Neural cell (in vitro differentiated cells): ENCODE results near the gene MYBPHL. TPM values are rescaled to one million over a fixed set of nuclear protein-coding genes. Genes with fewer than 3 reads are reported as not detected.

Experiments
- H2AFZ ChIP-seq: fragments of 200-600, 300-800 bp; sonication (generic), shearing (Covaris generic); 2 replicates; pipeline ENCODE4 v1.6.0; 2014; ENCODE audit warnings: low read depth, mild to moderate bottlenecking, antibody characterized with exemption, low read length, moderate library complexity
- H3F3A ChIP-seq: fragments of 200-600 bp; shearing (Covaris generic); 2 replicates; pipeline ENCODE4 v1.6.1; 2016; ENCODE audit warnings: mild to moderate bottlenecking, moderate library complexity, mixed read lengths, antibody characterized with exemption, low read length; ENCODE audit not compliant: insufficient read depth, poor library complexity, severe bottlenecking
- H3K27ac ChIP-seq: fragments of 200-600, 300-800 bp; sonication (generic), shearing (Covaris generic); 2 replicates; pipeline ENCODE4 v1.5.1; 2014; ENCODE audit warnings: mild to moderate bottlenecking, low read length, moderate library complexity
- H3K27me3 ChIP-seq: fragments of 300-800, 200-600 bp; sonication (generic), shearing (Covaris generic); 2 replicates; pipeline ENCODE4 v1.6.0; 2014; ENCODE audit warnings: mild to moderate bottlenecking, low read depth, low read length, moderate library complexity; ENCODE audit not compliant: insufficient read depth
- H3K36me3 ChIP-seq: fragments of 300-800, 200-600 bp; sonication (generic), shearing (Covaris generic); 2 replicates; pipeline ENCODE4 v1.5.1; 2014; ENCODE audit warnings: mild to moderate bottlenecking, antibody characterized with exemption, low read length, moderate library complexity; ENCODE audit not compliant: insufficient read depth
- H3K4me2 ChIP-seq: fragments of 300-800, 200-600 bp; sonication (generic), shearing (Covaris generic); 2 replicates; pipeline ENCODE4 v1.6.0; 2014; ENCODE audit warnings: mild to moderate bottlenecking, low read length
- H3K4me3 ChIP-seq: fragments of 300-800, 200-600 bp; sonication (generic), shearing (Covaris generic); 2 replicates; pipeline ENCODE4 v1.5.1; 2014; ENCODE audit warnings: mild to moderate bottlenecking, low read length, moderate library complexity
- H3K79me2 ChIP-seq: fragments of 200-600 bp; shearing (Covaris generic); replicated peaks from 2 replicates; pipeline ENCODE4 v1.6.0; 2014; ENCODE audit warnings: mild to moderate bottlenecking, low read length, moderate library complexity; ENCODE audit not compliant: insufficient read depth
- H3K9ac ChIP-seq: fragments of 300-800, 200-600 bp; sonication (generic), shearing (Covaris generic); 2 replicates; pipeline ENCODE4 v1.6.1; 2016; ENCODE audit warnings: mild to moderate bottlenecking, low read length, mixed read lengths
- H3K9me2 ChIP-seq: fragments of 200-600 bp; shearing (Covaris generic); 2 replicates; pipeline ENCODE4 v1.6.1; 2016; ENCODE audit warnings: mild to moderate bottlenecking, low read length, mixed read lengths; ENCODE audit not compliant: insufficient read depth
- H3K9me3 ChIP-seq: fragments of 200-600, 300-800 bp; sonication (generic), shearing (Covaris generic); 2 replicates; pipeline ENCODE4 v1.6.1; 2016; ENCODE audit warnings: mild to moderate bottlenecking, mixed run types, low read length, moderate library complexity, mixed read lengths
- H4K20me1 ChIP-seq: fragments of 200-600 bp; shearing (Covaris generic); 2 replicates; pipeline ENCODE4 v1.6.1; 2016; ENCODE audit warnings: mild to moderate bottlenecking, mixed run types; ENCODE audit not compliant: insufficient read depth
- EP300 ChIP-seq: fragments of 450-650 bp; conservative IDR thresholded peaks from 2 replicates; pipeline ENCODE4 v1.6.1; 2014; ENCODE audit warnings: antibody characterized with exemption, mild to moderate bottlenecking, moderate library complexity; ENCODE audit not compliant: poor library complexity, severe bottlenecking
- EZH2 ChIP-seq: fragments of 200-600, 300-800 bp; shearing (Covaris generic), sonication (generic); IDR thresholded peaks from 2 replicates; pipeline ENCODE4 v1.6.1; 2014; ENCODE audit warnings: antibody characterized with exemption, low read length, borderline replicate concordance, mild to moderate bottlenecking; ENCODE audit not compliant: insufficient read depth, poor library complexity, severe bottlenecking
- MXI1 ChIP-seq: fragments of 450-650 bp; conservative IDR thresholded peaks from 2 replicates; pipeline ENCODE4 v1.6.1; 2014; ENCODE audit warnings: antibody characterized with exemption, mild to moderate bottlenecking; ENCODE audit not compliant: poor library complexity, severe bottlenecking
- POLR2AphosphoS5 ChIP-seq: IDR thresholded peaks from 2 replicates; pipeline ENCODE4 v1.6.1; 2012
- RAD21 ChIP-seq: fragments of 450-650 bp; conservative IDR thresholded peaks from 2 replicates; pipeline ENCODE4 v1.6.1; 2014; ENCODE audit warnings: antibody characterized with exemption, mild to moderate bottlenecking, moderate library complexity
- REST ChIP-seq: IDR thresholded peaks from 2 replicates; pipeline ENCODE4 v1.6.1; 2012; ENCODE audit warnings: borderline replicate concordance
- SMC3 ChIP-seq: fragments of 450-650 bp; conservative IDR thresholded peaks from 2 replicates; pipeline ENCODE4 v1.6.1; 2014; ENCODE audit warnings: antibody characterized with exemption, mild to moderate bottlenecking, moderate library complexity; ENCODE audit not compliant: poor library complexity
- TAF1 ChIP-seq: IDR thresholded peaks from 2 replicates; pipeline ENCODE4 v1.6.1; 2012; ENCODE audit warnings: low read depth
- polyA plus RNA-seq: library from polyadenylated mRNA; depleted of rRNA; stranded (reverse); fragments of >200 nt; gene quantifications from 2 replicates; pipeline ENCODE4 v1.2.3, GENCODE V29; 2014
- TF ChIP-seq, protein P1 (sequence below): fragments of 450-650 bp; IDR thresholded peaks from 2 replicates; pipeline ENCODE4 v1.5.1; 2014; ENCODE audit warnings: antibody characterized with exemption, mild to moderate bottlenecking, moderate library complexity; ENCODE audit not compliant: poor library complexity, severe bottlenecking

Gene MYBPHL
- polyA plus RNA-seq, 1 donor from 2014 or later = 1.6 TPM

DNA sequence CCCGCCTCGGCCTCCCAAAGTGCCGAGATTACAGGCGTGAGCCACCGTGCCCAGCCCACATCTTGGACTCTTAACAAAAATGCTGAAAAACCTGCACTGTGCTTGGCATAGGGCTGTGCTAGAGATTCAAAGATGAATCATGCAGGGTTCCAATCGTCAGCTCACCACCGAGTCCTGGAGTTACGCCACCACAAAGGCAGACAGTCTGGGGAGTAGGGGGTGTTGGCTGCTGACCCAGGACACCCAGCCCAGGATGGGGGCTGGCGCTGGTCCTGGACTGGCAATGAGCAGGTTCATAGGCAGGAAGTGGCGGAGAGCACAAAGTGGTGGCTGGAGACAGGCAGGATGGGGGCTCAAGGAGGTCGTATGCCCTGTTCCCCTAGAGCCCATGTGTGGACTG lies 39.8 kb downstream of the MYBPHL start:
- Histone ChIP-seq H3K4me2 (no peak overlapping the region), H3K79me2 (no peaks in the 10 kb centered on the region), H3K9ac (no peak overlapping the region), H3K9me3 (no peaks in the 10 kb centered on the region), H3K9me2 (no peaks in the 10 kb centered on the region), H3K27me3 (no peaks in the 10 kb centered on the region), H3F3A (no peaks in the 10 kb centered on the region), H3K4me3 (no peak overlapping the region), H3K36me3 (peaks cover 7% of the 10 kb centered on the region), H3K27ac (no peak overlapping the region), H2AFZ (no peak overlapping the region), H4K20me1 (no peaks in the 10 kb centered on the region)
- TF ChIP-seq EP300 = no peak
- TF ChIP-seq POLR2AphosphoS5 = no peak
- TF ChIP-seq, protein P1, sequence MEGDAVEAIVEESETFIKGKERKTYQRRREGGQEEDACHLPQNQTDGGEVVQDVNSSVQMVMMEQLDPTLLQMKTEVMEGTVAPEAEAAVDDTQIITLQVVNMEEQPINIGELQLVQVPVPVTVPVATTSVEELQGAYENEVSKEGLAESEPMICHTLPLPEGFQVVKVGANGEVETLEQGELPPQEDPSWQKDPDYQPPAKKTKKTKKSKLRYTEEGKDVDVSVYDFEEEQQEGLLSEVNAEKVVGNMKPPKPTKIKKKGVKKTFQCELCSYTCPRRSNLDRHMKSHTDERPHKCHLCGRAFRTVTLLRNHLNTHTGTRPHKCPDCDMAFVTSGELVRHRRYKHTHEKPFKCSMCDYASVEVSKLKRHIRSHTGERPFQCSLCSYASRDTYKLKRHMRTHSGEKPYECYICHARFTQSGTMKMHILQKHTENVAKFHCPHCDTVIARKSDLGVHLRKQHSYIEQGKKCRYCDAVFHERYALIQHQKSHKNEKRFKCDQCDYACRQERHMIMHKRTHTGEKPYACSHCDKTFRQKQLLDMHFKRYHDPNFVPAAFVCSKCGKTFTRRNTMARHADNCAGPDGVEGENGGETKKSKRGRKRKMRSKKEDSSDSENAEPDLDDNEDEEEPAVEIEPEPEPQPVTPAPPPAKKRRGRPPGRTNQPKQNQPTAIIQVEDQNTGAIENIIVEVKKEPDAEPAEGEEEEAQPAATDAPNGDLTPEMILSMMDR = no peak
- no peak for TF ChIP-seq EZH2
- no peak for TF ChIP-seq RAD21
- no peak for TF ChIP-seq SMC3
- TF ChIP-seq MXI1 = no peak
- TF ChIP-seq TAF1 = no peak
- TF ChIP-seq REST = no peak

- Histone ChIP-seq H3K4me2 (no peak overlapping the region), H2AFZ (no peak overlapping the region), H4K20me1 (no peaks in the 10 kb centered on the region), H3K27me3 (no peaks in the 10 kb centered on the region), H3K4me3 (no peak overlapping the region), H3F3A (no peaks in the 10 kb centered on the region), H3K9ac (no peak overlapping the region), H3K36me3 (peaks cover 12% of the 10 kb centered on the region), H3K9me2 (no peaks in the 10 kb centered on the region), H3K79me2 (no peaks in the 10 kb centered on the region), H3K9me3 (no peaks in the 10 kb centered on the region), H3K27ac (no peak overlapping the region)
- TF ChIP-seq TAF1 (no peak), POLR2AphosphoS5 (no peak), EZH2 (no peak), REST (no peak), RAD21 (no peak), EP300 (no peak), SMC3 (no peak), MXI1 (no peak)
- TF ChIP-seq, protein P1 = no peak
Observed at GRCh38 chr1:109265741-109266330, 41.0 kb downstream of the MYBPHL start.
